Liver (tissue), 9 donors: ENCODE results near the gene DOCK8. TPM values are rescaled to one million over a fixed set of nuclear protein-coding genes. Genes with fewer than 3 reads are reported as not detected.

Experiments used
- DNase-seq: peaks from one replicate; pipeline ENCODE4 v3.0.0-alpha.2; 2017; ENCODE audit warnings: low spot score
- H3K27ac ChIP-seq, 2 donors: one replicate each; pipeline ENCODE4 v1.7.0; 2013; ENCODE audit warnings: inconsistent platforms in 2 of 2, low read length in 2 of 2, control low read depth in 1 of 2, low read depth in 1 of 2, mild to moderate bottlenecking in 1 of 2
- H3K27me3 ChIP-seq, 4 donors: one replicate each; pipeline versions ENCODE4 v1.6.1 to v1.7.0; 2013; ENCODE audit warnings: low read length in 3 of 4, inconsistent platforms in 1 of 4, mild to moderate bottlenecking in 1 of 4, moderate library complexity in 1 of 4; ENCODE audit not compliant: control insufficient read depth in 4 of 4, insufficient read depth in 4 of 4
- H3K36me3 ChIP-seq, 4 donors: one replicate each; pipeline versions ENCODE4 v1.6.1 to v1.7.0; 2013; ENCODE audit warnings: low read length in 3 of 4, mild to moderate bottlenecking in 3 of 4, low read depth in 1 of 4, moderate library complexity in 1 of 4; ENCODE audit not compliant: control insufficient read depth in 4 of 4, insufficient read depth in 3 of 4
- H3K4me1 ChIP-seq, 4 donors: one replicate each; pipeline versions ENCODE4 v1.6.1 to v1.7.0; 2013; ENCODE audit warnings: low read length in 3 of 4, mild to moderate bottlenecking in 3 of 4, moderate library complexity in 1 of 4; ENCODE audit not compliant: control insufficient read depth in 4 of 4, insufficient read depth in 4 of 4
- H3K4me3 ChIP-seq, 3 donors: one replicate each; pipeline versions ENCODE4 v1.6.1 to v1.7.0; 2013; ENCODE audit warnings: low read length in 3 of 3, control low read depth in 1 of 3, low read depth in 1 of 3, mild to moderate bottlenecking in 1 of 3
- H3K9ac ChIP-seq, 2 donors: one replicate each; pipeline ENCODE4 v1.7.0; 2013; ENCODE audit warnings: low read length in 2 of 2, mild to moderate bottlenecking in 2 of 2, moderate library complexity in 2 of 2, control low read depth in 1 of 2, low read depth in 1 of 2
- H3K9me3 ChIP-seq, 4 donors: one replicate each; pipeline versions ENCODE4 v1.6.1 to v1.7.0; 2013; ENCODE audit warnings: low read length in 3 of 4; ENCODE audit not compliant: control insufficient read depth in 4 of 4
- CTCF ChIP-seq: fragments of 150-350 bp; IDR thresholded peaks from 2 replicates; pipeline ENCODE4 v1.5.1; 2017; ENCODE audit warnings: improper control_type of control experiment, low read depth, low read length; ENCODE audit not compliant: missing input control
- FOXA2 ChIP-seq: IDR thresholded peaks from 2 replicates; pipeline ENCODE4 v1.6.1; 2016; ENCODE audit warnings: antibody characterized with exemption
- HNF4A ChIP-seq, 2 donors: conservative IDR thresholded peaks; 2 replicates each; pipeline ENCODE4 v1.6.1; 2016; ENCODE audit warnings: antibody characterized with exemption in 2 of 2, mild to moderate bottlenecking in 2 of 2
- HNF4G ChIP-seq: IDR thresholded peaks from 2 replicates; pipeline ENCODE4 v1.6.1; 2016; ENCODE audit warnings: antibody characterized with exemption
- JUND ChIP-seq, 2 donors: IDR thresholded peaks; 2 replicates each; pipeline ENCODE4 v1.6.1; 2016; ENCODE audit warnings: antibody characterized with exemption in 2 of 2
- MAX ChIP-seq: IDR thresholded peaks from 2 replicates; pipeline ENCODE4 v1.6.1; 2016; ENCODE audit warnings: antibody characterized with exemption
- RAD21 ChIP-seq, 2 donors: IDR thresholded peaks; 2 replicates each; pipeline ENCODE4 v1.6.1; 2016; ENCODE audit warnings: antibody characterized with exemption in 2 of 2, mild to moderate bottlenecking in 2 of 2
- RXRA ChIP-seq, 2 donors: IDR thresholded peaks; 2 replicates each; pipeline ENCODE4 v1.6.1; 2017 to 2018; ENCODE audit warnings: antibody characterized with exemption in 2 of 2, mild to moderate bottlenecking in 1 of 2
- SP1 ChIP-seq: IDR thresholded peaks from 2 replicates; pipeline ENCODE4 v1.6.1; 2018; ENCODE audit warnings: antibody characterized with exemption, mild to moderate bottlenecking
- YY1 ChIP-seq: IDR thresholded peaks from 2 replicates; pipeline ENCODE4 v1.6.1; 2016; ENCODE audit warnings: antibody characterized with exemption, mild to moderate bottlenecking
- ZBTB33 ChIP-seq: IDR thresholded peaks from 2 replicates; pipeline ENCODE4 v1.6.1; 2016; ENCODE audit warnings: antibody characterized with exemption
- WGBS: extraction: QIAGEN DNeasy Blood & Tissue Kit; methylation state at CpG from one replicate; pipeline ENCODE4 v1.1.7; 2013; 5-methylcytosine and 5-hydroxymethylcytosine counted together
- polyA plus RNA-seq, 2 donors: library from polyadenylated mRNA; stranded (reverse) in 1 of 2; unstranded in 1 of 2; fragments of 200-250 nt in 1 of 2; fragments of >200 nt in 1 of 2; fragmentation: Nextera tagmentation in 1 of 2; extraction: Ambion mirVana in 1 of 2; gene quantifications; one replicate each; pipeline versions ENCODE4 v1.2.1 to v1.2.3, GENCODE V29; 2013 to 2015
- total RNA-seq, 2 donors: library from RNA; depleted of rRNA; stranded (reverse); fragments of >200 nt; gene quantifications; one replicate each; pipeline ENCODE4 v1.2.3, GENCODE V29; 2014
- TF ChIP-seq, protein P1 (sequence below): IDR thresholded peaks from 2 replicates; pipeline ENCODE4 v1.6.1; 2016; ENCODE audit warnings: antibody characterized with exemption
- TF ChIP-seq, protein P2 (sequence below): IDR thresholded peaks from 2 replicates; pipeline ENCODE4 v1.6.1; 2016; ENCODE audit warnings: antibody characterized with exemption, mild to moderate bottlenecking
- donor health status: healthy.
- donor health status: healthy.
- donor health status: healthy.
- donor health status: healthy.
- donor health status: healthy.

The DOCK8 gene
- total and polyA plus RNA-seq, 4 donors = 3.8 to 22.6 (median 7.4) TPM

GRCh38 chr9:331197-331596 is 116.5 kb downstream of the DOCK8 start:
- Histone ChIP-seq H3K36me3 (peaks cover 0 to 6% (median 3%) of the 10 kb centered on the region in 4 donors), H3K27me3 (no peaks in the 10 kb centered on the region), H3K4me3 (no peak overlapping the region), H3K27ac (no peak overlapping the region), H3K4me1 (peaks cover 0 to 5% (median 0%) of the 10 kb centered on the region in 4 donors), H3K9ac (no peak overlapping the region), H3K9me3 (no peaks in the 10 kb centered on the region)
- no peak for TF ChIP-seq RXRA (IDR thresholded peaks at IDR 0.05)
- no peak for TF ChIP-seq MAX
- no peak for TF ChIP-seq HNF4A (conservative IDR thresholded peaks at IDR 0.05)
- no peak for TF ChIP-seq SP1
- no peak for TF ChIP-seq YY1
- no peak for TF ChIP-seq HNF4G
- WGBS = 79% methylated on average over 3 of the region's 3 CpGs
- no peak for DNase-seq

DNA sequence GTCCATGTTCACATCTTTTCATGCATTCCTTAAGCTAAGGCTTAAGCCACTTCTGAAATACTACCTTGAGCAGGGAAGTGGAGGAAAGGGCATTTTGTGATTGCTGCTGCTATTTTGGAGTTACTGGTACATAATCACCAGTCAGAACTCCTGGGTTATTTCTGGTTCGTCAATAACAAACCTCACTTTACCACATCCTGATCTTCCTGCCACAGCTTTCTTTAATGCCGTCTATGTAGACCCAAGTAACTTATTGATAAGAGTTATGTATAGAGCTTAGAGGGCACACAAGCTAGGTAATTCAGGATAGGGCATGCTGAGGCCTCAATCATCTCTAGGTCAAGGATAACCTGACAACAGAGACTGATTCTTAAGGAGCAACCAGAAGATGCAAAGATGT is 120.7 kb downstream of the DOCK8 start:
- Histone ChIP-seq H3K4me3 (no peak overlapping the region), H3K27ac (no peak overlapping the region), H3K9me3 (no peaks in the 10 kb centered on the region), H3K9ac (no peak overlapping the region), H3K4me1 (peaks cover 0 to 5% (median 0%) of the 10 kb centered on the region in 4 donors), H3K36me3 (peaks cover 0 to 6% (median 0%) of the 10 kb centered on the region in 4 donors), H3K27me3 (no peaks in the 10 kb centered on the region)
- TF ChIP-seq FOXA2 = no peak
- TF ChIP-seq, protein P1, sequence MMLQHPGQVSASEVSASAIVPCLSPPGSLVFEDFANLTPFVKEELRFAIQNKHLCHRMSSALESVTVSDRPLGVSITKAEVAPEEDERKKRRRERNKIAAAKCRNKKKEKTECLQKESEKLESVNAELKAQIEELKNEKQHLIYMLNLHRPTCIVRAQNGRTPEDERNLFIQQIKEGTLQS = no peak
- TF ChIP-seq CTCF = no peak
- TF ChIP-seq RXRA (IDR thresholded peaks at IDR 0.05) = no peak
- TF ChIP-seq JUND (IDR thresholded peaks at IDR 0.05) = no peak
- TF ChIP-seq RAD21 (IDR thresholded peaks at IDR 0.05) = no peak
- TF ChIP-seq HNF4G = no peak
- TF ChIP-seq, protein P2, sequence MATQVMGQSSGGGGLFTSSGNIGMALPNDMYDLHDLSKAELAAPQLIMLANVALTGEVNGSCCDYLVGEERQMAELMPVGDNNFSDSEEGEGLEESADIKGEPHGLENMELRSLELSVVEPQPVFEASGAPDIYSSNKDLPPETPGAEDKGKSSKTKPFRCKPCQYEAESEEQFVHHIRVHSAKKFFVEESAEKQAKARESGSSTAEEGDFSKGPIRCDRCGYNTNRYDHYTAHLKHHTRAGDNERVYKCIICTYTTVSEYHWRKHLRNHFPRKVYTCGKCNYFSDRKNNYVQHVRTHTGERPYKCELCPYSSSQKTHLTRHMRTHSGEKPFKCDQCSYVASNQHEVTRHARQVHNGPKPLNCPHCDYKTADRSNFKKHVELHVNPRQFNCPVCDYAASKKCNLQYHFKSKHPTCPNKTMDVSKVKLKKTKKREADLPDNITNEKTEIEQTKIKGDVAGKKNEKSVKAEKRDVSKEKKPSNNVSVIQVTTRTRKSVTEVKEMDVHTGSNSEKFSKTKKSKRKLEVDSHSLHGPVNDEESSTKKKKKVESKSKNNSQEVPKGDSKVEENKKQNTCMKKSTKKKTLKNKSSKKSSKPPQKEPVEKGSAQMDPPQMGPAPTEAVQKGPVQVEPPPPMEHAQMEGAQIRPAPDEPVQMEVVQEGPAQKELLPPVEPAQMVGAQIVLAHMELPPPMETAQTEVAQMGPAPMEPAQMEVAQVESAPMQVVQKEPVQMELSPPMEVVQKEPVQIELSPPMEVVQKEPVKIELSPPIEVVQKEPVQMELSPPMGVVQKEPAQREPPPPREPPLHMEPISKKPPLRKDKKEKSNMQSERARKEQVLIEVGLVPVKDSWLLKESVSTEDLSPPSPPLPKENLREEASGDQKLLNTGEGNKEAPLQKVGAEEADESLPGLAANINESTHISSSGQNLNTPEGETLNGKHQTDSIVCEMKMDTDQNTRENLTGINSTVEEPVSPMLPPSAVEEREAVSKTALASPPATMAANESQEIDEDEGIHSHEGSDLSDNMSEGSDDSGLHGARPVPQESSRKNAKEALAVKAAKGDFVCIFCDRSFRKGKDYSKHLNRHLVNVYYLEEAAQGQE = no peak
- TF ChIP-seq HNF4A (conservative IDR thresholded peaks at IDR 0.05) = no peak
- TF ChIP-seq ZBTB33 = no peak
- DNase-seq = no peak
- 88% methylated on average over 2 of the region's 2 CpGs for WGBS
